Rectal smooth muscle tissue (tissue), 1 donor: ENCODE data around the gene FAM53B.

Experiments
- H3K27ac ChIP-seq: one replicate; pipeline ENCODE4 v1.7.0; 2013; ENCODE audit warnings: low read depth, low read length, inconsistent platforms
- H3K27me3 ChIP-seq: one replicate; pipeline ENCODE4 v1.7.0; 2013; ENCODE audit warnings: low read length; ENCODE audit not compliant: control insufficient read depth, insufficient read depth
- H3K36me3 ChIP-seq: one replicate; pipeline ENCODE4 v1.7.0; 2013; ENCODE audit warnings: low read length; ENCODE audit not compliant: control insufficient read depth, insufficient read depth
- H3K4me1 ChIP-seq: one replicate; pipeline ENCODE4 v1.7.0; 2013; ENCODE audit warnings: low read length; ENCODE audit not compliant: control insufficient read depth, insufficient read depth
- H3K4me3 ChIP-seq: one replicate; pipeline ENCODE4 v1.7.0; 2013; ENCODE audit warnings: low read length
- H3K9ac ChIP-seq: one replicate; pipeline ENCODE4 v1.7.0; 2013; ENCODE audit warnings: low read length

Gene FAM53B

GRCh38 chr10:124603376-124604213 is 140.6 kb downstream of the FAM53B start:
- H3K4me3 ChIP-seq: no peak overlapping the region
- no peak overlapping the region for H3K9ac ChIP-seq
- no peak overlapping the region for H3K27ac ChIP-seq
- no peaks in the 10 kb centered on the region for H3K36me3 ChIP-seq
- H3K27me3 ChIP-seq: no peaks in the 10 kb centered on the region
- no peaks in the 10 kb centered on the region for H3K4me1 ChIP-seq

GRCh38 chr10:124602646-124603365 is 141.4 kb downstream of the FAM53B start:
- Histone ChIP-seq H3K4me1 (no peaks in the 10 kb centered on the region), H3K27ac (no peak overlapping the region), H3K9ac (no peak overlapping the region), H3K36me3 (no peaks in the 10 kb centered on the region), H3K4me3 (no peak overlapping the region), H3K27me3 (no peaks in the 10 kb centered on the region)

- no peak overlapping the region for H3K9ac ChIP-seq
- no peaks in the 10 kb centered on the region for H3K4me1 ChIP-seq
- H3K27me3 ChIP-seq: no peaks in the 10 kb centered on the region
- H3K36me3 ChIP-seq: no peaks in the 10 kb centered on the region
- H3K4me3 ChIP-seq: no peak overlapping the region
- no peak overlapping the region for H3K27ac ChIP-seq
Observed at GRCh38 chr10:124602121-124602561, 142.0 kb downstream of the FAM53B start.

GRCh38 chr10:124601431-124602120 is 142.6 kb downstream of the FAM53B start:
- Histone ChIP-seq H3K27ac (no peak overlapping the region), H3K9ac (no peak overlapping the region), H3K36me3 (no peaks in the 10 kb centered on the region), H3K27me3 (no peaks in the 10 kb centered on the region), H3K4me1 (no peaks in the 10 kb centered on the region), H3K4me3 (no peak overlapping the region)

- no peak overlapping the region for H3K27ac ChIP-seq
- no peaks in the 10 kb centered on the region for H3K36me3 ChIP-seq
- no peaks in the 10 kb centered on the region for H3K27me3 ChIP-seq
- H3K4me1 ChIP-seq: no peaks in the 10 kb centered on the region
- no peak overlapping the region for H3K9ac ChIP-seq
- H3K4me3 ChIP-seq: no peak overlapping the region
Observed at GRCh38 chr10:124601016-124601415, 143.2 kb downstream of the FAM53B start.

- H3K36me3 ChIP-seq: no peaks in the 10 kb centered on the region
Observed at GRCh38 chr10:124600051-124600880, 143.9 kb downstream of the FAM53B start.

GRCh38 chr10:124599588-124600050 is 144.6 kb downstream of the FAM53B start:
- no peak overlapping the region for H3K9ac ChIP-seq
- no peak overlapping the region for H3K4me3 ChIP-seq
- H3K4me1 ChIP-seq: no peaks in the 10 kb centered on the region
- no peaks in the 10 kb centered on the region for H3K36me3 ChIP-seq
- H3K27me3 ChIP-seq: no peaks in the 10 kb centered on the region
- no peak overlapping the region for H3K27ac ChIP-seq

More at GRCh38 chr10:124600051-124600880, 143.9 kb downstream of the FAM53B start:
- H3K27me3 ChIP-seq: no peaks in the 10 kb centered on the region
- H3K4me3 ChIP-seq: no peak overlapping the region
- H3K4me1 ChIP-seq: no peaks in the 10 kb centered on the region
- no peak overlapping the region for H3K27ac ChIP-seq
- no peak overlapping the region for H3K9ac ChIP-seq

- Histone ChIP-seq H3K4me1 (no peaks in the 10 kb centered on the region), H3K4me3 (no peak overlapping the region), H3K9ac (no peak overlapping the region), H3K27ac (no peak overlapping the region), H3K36me3 (no peaks in the 10 kb centered on the region), H3K27me3 (no peaks in the 10 kb centered on the region)
Observed at GRCh38 chr10:124598773-124599587, 145.2 kb downstream of the FAM53B start.

GRCh38 chr10:124598196-124598595 is 146.0 kb downstream of the FAM53B start:
- no peak overlapping the region for H3K4me3 ChIP-seq
- H3K27ac ChIP-seq: no peak overlapping the region
- no peaks in the 10 kb centered on the region for H3K4me1 ChIP-seq
- no peaks in the 10 kb centered on the region for H3K27me3 ChIP-seq
- H3K36me3 ChIP-seq: no peaks in the 10 kb centered on the region
- no peak overlapping the region for H3K9ac ChIP-seq

- Histone ChIP-seq H3K4me1 (no peaks in the 10 kb centered on the region), H3K9ac (no peak overlapping the region), H3K27me3 (no peaks in the 10 kb centered on the region), H3K27ac (no peak overlapping the region), H3K4me3 (no peak overlapping the region), H3K36me3 (no peaks in the 10 kb centered on the region)
Observed at GRCh38 chr10:124597846-124598165, 146.4 kb downstream of the FAM53B start.
